GM18507 (cell line): ENCODE results near the gene ZSCAN2.
"Not testable (repeated sequence)": the region's sequence is repeated elsewhere in the genome, so short reads cannot be mapped to it uniquely, and the experiment has no call there.

Source experiments
- DNase-seq: peaks from one replicate; pipeline ENCODE4 v3.0.0; 2011; ENCODE audit warnings: low read depth; ENCODE audit not compliant: insufficient read length; ENCODE audit errors: extremely low spot score
- FAIRE-seq: peaks from 2 replicates; lab custom pipeline; 2011; peaks lifted over from hg19 to GRCh38; lab: Jason Lieb, UNC

Gene ZSCAN2

GRCh38 chr15:84631706-84632272 is 31.0 kb downstream of the ZSCAN2 start:
- no peak for FAIRE-seq
- DNase-seq: no peak

- no peak for DNase-seq
- FAIRE-seq: peak; percentile 53
These were observed 32.8 kb downstream of the ZSCAN2 start for GRCh38 chr15:84633311-84634227.

- DNase-seq: no peak
- no peak for FAIRE-seq
These were observed 33.5 kb downstream of the ZSCAN2 start for GRCh38 chr15:84634228-84634837.

- DNase-seq (no peak), FAIRE-seq (peak; percentile 31)
These were observed 37.3 kb downstream of the ZSCAN2 start for GRCh38 chr15:84638103-84638502.

GRCh38 chr15:84641871-84642270 is 41.1 kb downstream of the ZSCAN2 start:
- not testable (repeated sequence) for DNase-seq, FAIRE-seq

- DNase-seq, FAIRE-seq: not testable (repeated sequence)
These were observed 41.8 kb downstream of the ZSCAN2 start for GRCh38 chr15:84642640-84643039.

GRCh38 chr15:84643838-84644237 is 43.0 kb downstream of the ZSCAN2 start:
- DNase-seq: no peak
- no peak for FAIRE-seq

GRCh38 chr15:84645496-84645895 is 44.7 kb downstream of the ZSCAN2 start:
- DNase-seq (no peak), FAIRE-seq (no peak)

GRCh38 chr15:84645997-84646396 is 45.2 kb downstream of the ZSCAN2 start:
- DNase-seq (no peak), FAIRE-seq (no peak)

GRCh38 chr15:84647726-84648125 is 46.9 kb downstream of the ZSCAN2 start:
- no peak for DNase-seq
- no peak for FAIRE-seq

- no peak for DNase-seq
These were observed 47.7 kb downstream of the ZSCAN2 start for GRCh38 chr15:84648539-84648938.

GRCh38 chr15:84649706-84650105 is 48.9 kb downstream of the ZSCAN2 start:
- no peak for DNase-seq
- no peak for FAIRE-seq

More at GRCh38 chr15:84648539-84648938, 47.7 kb downstream of the ZSCAN2 start:
- FAIRE-seq: no peak

GRCh38 chr15:84653584-84653909 is 52.7 kb downstream of the ZSCAN2 start:
- no peak for FAIRE-seq
- no peak for DNase-seq

GRCh38 chr15:84653910-84654688 is 53.3 kb downstream of the ZSCAN2 start, which contains the start of gene WDR73:
TSS of gene WDR73 (minus strand) at chr15:84654283. CDS start at chr15:84654274, 9 bp downstream.
- DNase-seq (peak; percentile 88), FAIRE-seq (peak; percentile 95)

- FAIRE-seq (peak; percentile 39), DNase-seq (no peak)
These were observed 54.1 kb downstream of the ZSCAN2 start for GRCh38 chr15:84654689-84655453.

- DNase-seq (no peak), FAIRE-seq (no peak)
These were observed 56.2 kb downstream of the ZSCAN2 start for GRCh38 chr15:84656972-84657371.

GRCh38 chr15:84657748-84658079 is 56.9 kb downstream of the ZSCAN2 start:
- DNase-seq (no peak), FAIRE-seq (no peak)

GRCh38 chr15:84658080-84658787 is 57.4 kb downstream of the ZSCAN2 start, which contains the start of gene NMB:
TSS of gene NMB (minus strand) at chr15:84658199. CDS start at chr15:84658152, 47 bp downstream.
- peak; percentile 71 for FAIRE-seq
- DNase-seq: peak; percentile 60
